22Rv1 (cell line): Measurements from ENCODE around the gene AFTPH.

Experiments used
- H3K27ac ChIP-seq: fragments of 450-650 bp; 2 replicates; pipeline ENCODE4 v1.5.1; 2017
- CTCF ChIP-seq: fragments of 450-650 bp; IDR thresholded peaks from 2 replicates; pipeline ENCODE4 v1.5.1; 2017; ENCODE audit warnings: mild to moderate bottlenecking
- ZFX ChIP-seq: fragments of 450-650 bp; IDR thresholded peaks from 2 replicates; pipeline ENCODE4 v1.6.1; 2017; ENCODE audit warnings: antibody characterized with exemption, borderline replicate concordance

Gene AFTPH

DNA sequence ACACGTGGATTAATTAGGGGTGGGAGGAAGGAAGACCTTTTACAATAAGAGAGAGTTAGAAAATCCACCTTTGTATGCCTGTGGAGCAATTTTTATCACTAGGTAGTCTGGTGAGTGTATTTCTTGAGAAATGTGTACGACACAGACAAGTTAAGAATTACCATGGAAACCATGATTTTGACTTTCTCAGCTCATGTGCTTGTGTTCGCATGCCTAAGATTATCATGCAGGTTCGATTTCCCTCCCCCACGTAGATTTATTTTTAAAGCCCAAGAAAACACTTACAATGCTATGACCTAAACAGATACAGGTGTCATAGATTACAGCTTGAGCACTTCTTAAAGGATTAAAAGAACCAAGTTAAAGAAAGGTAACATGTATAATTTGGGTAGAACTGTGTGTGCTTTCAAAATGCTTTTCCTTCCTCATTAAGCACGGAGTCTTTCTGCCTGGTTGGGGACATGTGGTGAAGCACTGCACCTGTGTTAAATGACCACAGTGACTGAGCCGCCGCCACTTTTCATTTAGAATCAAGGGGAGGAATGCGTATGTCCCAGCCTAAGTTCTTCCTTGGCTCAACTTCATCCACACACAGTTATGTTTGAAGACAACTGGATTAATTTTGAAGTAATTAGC lies 113.0 kb downstream of the AFTPH start:
- no peak overlapping the region for H3K27ac ChIP-seq

DNA sequence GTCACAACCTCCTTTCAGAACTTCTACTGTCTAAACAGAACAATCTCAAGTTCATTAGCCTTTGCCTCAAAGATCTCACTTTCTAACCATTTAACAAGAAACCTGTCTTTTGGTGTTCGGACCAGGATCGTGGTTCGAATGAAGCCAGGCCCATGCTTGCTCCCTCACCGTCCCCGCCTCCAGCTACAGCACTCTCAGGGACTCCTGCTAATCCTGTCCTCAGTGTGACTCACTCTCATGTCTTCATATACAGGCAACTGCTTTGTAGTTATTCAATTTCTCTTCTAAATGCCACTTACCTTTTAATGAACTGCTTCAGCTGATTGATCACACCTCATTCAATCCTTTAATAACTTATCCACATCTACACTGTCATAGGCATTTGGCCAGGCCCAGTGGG lies 113.8 kb downstream of the AFTPH start:
- no peak overlapping the region for H3K27ac ChIP-seq
- no peak for TF ChIP-seq CTCF
- TF ChIP-seq ZFX = no peak

More for the DNA sequence above, 113.0 kb downstream of the AFTPH start:
- TF ChIP-seq CTCF (no peak), ZFX (no peak)

DNA sequence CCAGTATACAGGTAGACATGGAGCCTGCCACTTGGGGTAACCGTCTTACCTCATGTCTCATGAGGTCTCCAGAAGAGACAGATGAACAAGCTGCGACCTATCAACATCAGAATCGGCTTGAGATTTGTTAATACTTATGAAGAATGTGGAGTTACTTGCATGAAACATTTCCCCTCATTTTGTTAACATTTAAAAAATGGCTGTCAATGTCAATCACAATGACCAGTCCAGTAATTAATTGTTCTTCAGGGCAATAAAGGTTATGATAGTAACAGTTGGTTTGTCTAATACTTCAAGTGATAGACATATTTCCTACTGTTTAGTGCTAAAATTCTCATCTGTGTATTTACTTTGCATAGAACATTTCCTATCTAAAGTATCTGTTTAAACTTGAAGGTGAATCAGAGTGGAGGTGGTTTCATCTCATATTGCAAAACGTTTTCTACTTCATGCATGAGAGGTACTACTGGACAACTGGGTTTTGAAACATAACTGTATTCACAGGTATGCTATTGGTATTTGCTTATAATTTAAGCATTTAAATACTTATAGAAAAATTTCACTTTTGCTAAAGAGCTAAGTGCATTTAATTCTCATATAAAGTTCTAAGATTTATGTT lies 114.5 kb downstream of the AFTPH start:
- H3K27ac ChIP-seq = no peak overlapping the region
- TF ChIP-seq ZFX = no peak
- TF ChIP-seq CTCF = no peak

DNA sequence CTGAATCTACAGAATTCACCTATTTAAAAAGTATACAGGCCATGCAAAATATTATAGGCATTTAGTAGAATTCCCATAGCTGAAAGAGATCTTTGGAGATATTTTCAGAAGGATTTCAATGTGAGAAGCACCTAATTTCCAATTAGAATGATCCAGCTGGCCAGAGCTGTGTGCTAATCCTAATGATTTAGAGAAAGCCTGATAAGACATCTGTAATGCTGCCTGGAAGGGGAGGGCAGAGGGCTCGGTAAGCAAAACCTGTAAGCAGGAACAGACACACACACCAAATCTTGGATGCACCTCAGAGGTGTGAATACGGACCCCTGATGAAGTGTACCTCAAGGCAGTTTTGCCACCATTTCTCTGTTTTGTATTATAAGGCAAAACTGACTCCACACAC lies 115.6 kb downstream of the AFTPH start:
- H3K27ac ChIP-seq = no peak overlapping the region
- TF ChIP-seq ZFX (no peak), CTCF (no peak)

- H3K27ac ChIP-seq = no peak overlapping the region
These were observed 116.3 kb downstream of the AFTPH start for GRCh38 chr2:64640153-64641044.

GRCh38 chr2:64641599-64641998 lies 117.5 kb downstream of the AFTPH start:
- TF ChIP-seq ZFX (no peak), CTCF (no peak)
- no peak overlapping the region for H3K27ac ChIP-seq

More at GRCh38 chr2:64640153-64641044, 116.3 kb downstream of the AFTPH start:
- no peak for TF ChIP-seq ZFX
- no peak for TF ChIP-seq CTCF
